Astrocyte (in vitro differentiated cells and primary cell): ENCODE data around the gene PPP4R4. TPM values are rescaled to one million over a fixed set of nuclear protein-coding genes. Genes with fewer than 3 reads are reported as not detected.

Experiments used
- DNase-seq: peaks from one replicate; pipeline ENCODE4 v3.0.0-alpha.2; 2010; ENCODE audit warnings: low read depth
- FAIRE-seq: peaks from 2 replicates; lab custom pipeline; 2011; peaks lifted over from hg19 to GRCh38; lab: Jason Lieb, UNC
- H2AFZ ChIP-seq: 2 replicates; pipeline ENCODE4 v1.6.0; 2012; ENCODE audit warnings: low read depth, low read length, inconsistent platforms
- H3K27ac ChIP-seq: 2 replicates; pipeline ENCODE4 v1.5.1; 2011; ENCODE audit warnings: low read depth, low read length, inconsistent platforms
- H3K27me3 ChIP-seq: 2 replicates; pipeline ENCODE4 v1.6.0; 2011; ENCODE audit warnings: low read length, inconsistent platforms; ENCODE audit not compliant: insufficient read depth
- H3K36me3 ChIP-seq: 2 replicates; pipeline ENCODE4 v1.5.1; 2011; ENCODE audit warnings: low read length, inconsistent platforms; ENCODE audit not compliant: insufficient read depth
- H3K4me1 ChIP-seq: 2 replicates; pipeline ENCODE4 v1.5.1; 2011; ENCODE audit warnings: low read length, inconsistent platforms; ENCODE audit not compliant: insufficient read depth
- H3K4me2 ChIP-seq: 2 replicates; pipeline ENCODE4 v1.6.0; 2012; ENCODE audit warnings: low read length, inconsistent platforms
- H3K4me3 ChIP-seq: 2 replicates; pipeline ENCODE4 v1.5.1; 2011; ENCODE audit warnings: low read depth, mild to moderate bottlenecking, low read length, inconsistent platforms; ENCODE audit not compliant: insufficient read depth
- H3K79me2 ChIP-seq: 2 replicates; pipeline ENCODE4 v1.6.0; 2012; ENCODE audit warnings: mild to moderate bottlenecking, low read length, inconsistent platforms; ENCODE audit not compliant: insufficient read depth
- H3K9ac ChIP-seq: 2 replicates; pipeline ENCODE4 v1.6.0; 2012; ENCODE audit warnings: mild to moderate bottlenecking, low read length, inconsistent platforms
- H3K9me3 ChIP-seq: 2 replicates; pipeline ENCODE4 v1.5.1; 2012; ENCODE audit warnings: low read depth, mild to moderate bottlenecking, low read length, inconsistent platforms; ENCODE audit not compliant: insufficient read depth
- H4K20me1 ChIP-seq: 2 replicates; pipeline ENCODE4 v1.6.0; 2012; ENCODE audit warnings: low read length, inconsistent platforms; ENCODE audit not compliant: insufficient read depth
- H3K27ac Mint-ChIP-seq: one replicate; pipeline ENCODE4 v1.8.0; 2021; ENCODE audit warnings: mild to moderate bottlenecking, mixed read lengths; ENCODE audit not compliant: unreplicated experiment
- H3K27me3 Mint-ChIP-seq: one replicate; pipeline ENCODE4 v1.8.0; 2021; ENCODE audit warnings: low read depth, mixed read lengths; ENCODE audit not compliant: unreplicated experiment
- H3K36me3 Mint-ChIP-seq: one replicate; pipeline ENCODE4 v1.8.0; 2021; ENCODE audit warnings: low read depth, mixed read lengths; ENCODE audit not compliant: unreplicated experiment
- H3K4me1 Mint-ChIP-seq: one replicate; pipeline ENCODE4 v1.8.0; 2021; ENCODE audit warnings: low read depth, mixed read lengths; ENCODE audit not compliant: unreplicated experiment
- H3K4me3 Mint-ChIP-seq: one replicate; pipeline ENCODE4 v1.8.0; 2021; ENCODE audit warnings: mild to moderate bottlenecking, moderate library complexity, mixed read lengths; ENCODE audit not compliant: unreplicated experiment
- H3K9me3 Mint-ChIP-seq: one replicate; pipeline ENCODE4 v1.8.0; 2021; ENCODE audit warnings: mild to moderate bottlenecking, mixed read lengths; ENCODE audit not compliant: unreplicated experiment
- CTCF ChIP-seq: IDR thresholded peaks from 2 replicates; pipeline ENCODE4 v1.5.1; 2011; ENCODE audit warnings: low read depth, mild to moderate bottlenecking, inconsistent platforms, low read length, moderate library complexity; ENCODE audit not compliant: insufficient read depth
- EZH2 ChIP-seq: IDR thresholded peaks from 2 replicates; pipeline ENCODE4 v1.6.1; 2012; ENCODE audit warnings: mild to moderate bottlenecking, low read length, inconsistent platforms; ENCODE audit not compliant: insufficient read depth
- total RNA-seq: library from RNA; stranded (reverse); gene quantifications from 2 replicates; pipeline ENCODE4 v1.2.1, GENCODE V29; 2021

The PPP4R4 gene
- total RNA-seq, 1 donor from 2014 or later = 6.0 TPM

- no peaks in the 10 kb centered on the region for H3K9me3 Mint-ChIP-seq
- TF ChIP-seq EZH2 (no peak), CTCF (no peak)
Measured at GRCh38 chr14:94237046-94237445, 62.9 kb downstream of the PPP4R4 start.

GRCh38 chr14:94237983-94238382, 63.9 kb downstream of the PPP4R4 start:
- Mint-ChIP-seq H3K27me3 (no peaks in the 10 kb centered on the region), H3K36me3 (peaks cover 5% of the 10 kb centered on the region), H3K4me1 (no peaks in the 10 kb centered on the region), H3K27ac (no peak overlapping the region), H3K4me3 (no peak overlapping the region), H3K9me3 (no peaks in the 10 kb centered on the region)
- H4K20me1 ChIP-seq = no peaks in the 10 kb centered on the region
- H3K27me3 ChIP-seq = no peaks in the 10 kb centered on the region
- DNase-seq (no peak), FAIRE-seq (no peak)
- H3K79me2 ChIP-seq = no peaks in the 10 kb centered on the region
- H3K4me1 ChIP-seq = no peaks in the 10 kb centered on the region
- no peak overlapping the region for H3K27ac ChIP-seq
- H2AFZ ChIP-seq = no peak overlapping the region
- H3K4me2 ChIP-seq = no peak overlapping the region
- no peaks in the 10 kb centered on the region for H3K9me3 ChIP-seq
- H3K36me3 ChIP-seq = no peaks in the 10 kb centered on the region
- no peak for TF ChIP-seq CTCF
- TF ChIP-seq EZH2 = no peak
- no peak overlapping the region for H3K4me3 ChIP-seq
- no peak overlapping the region for H3K9ac ChIP-seq

More at GRCh38 chr14:94237046-94237445, 62.9 kb downstream of the PPP4R4 start:
- H3K27me3 Mint-ChIP-seq = no peaks in the 10 kb centered on the region
- no peaks in the 10 kb centered on the region for H3K4me1 Mint-ChIP-seq
- Histone ChIP-seq H4K20me1 (no peaks in the 10 kb centered on the region), H2AFZ (no peak overlapping the region), H3K9ac (no peak overlapping the region), H3K36me3 (no peaks in the 10 kb centered on the region), H3K9me3 (no peaks in the 10 kb centered on the region), H3K4me1 (no peaks in the 10 kb centered on the region), H3K27me3 (no peaks in the 10 kb centered on the region), H3K27ac (no peak overlapping the region), H3K79me2 (no peaks in the 10 kb centered on the region), H3K4me2 (no peak overlapping the region), H3K4me3 (no peak overlapping the region)
- H3K4me3 Mint-ChIP-seq = no peak overlapping the region
- no peak for FAIRE-seq
- no peak for DNase-seq
- no peak overlapping the region for H3K27ac Mint-ChIP-seq
- H3K36me3 Mint-ChIP-seq = peaks cover 5% of the 10 kb centered on the region

GRCh38 chr14:94239406-94239805, 65.3 kb downstream of the PPP4R4 start:
- H3K9me3 Mint-ChIP-seq = no peaks in the 10 kb centered on the region
- Histone ChIP-seq H3K4me1 (no peaks in the 10 kb centered on the region), H3K4me2 (no peak overlapping the region), H3K27ac (no peak overlapping the region), H3K36me3 (no peaks in the 10 kb centered on the region), H3K79me2 (no peaks in the 10 kb centered on the region), H3K27me3 (no peaks in the 10 kb centered on the region), H3K9ac (no peak overlapping the region), H3K4me3 (no peak overlapping the region), H4K20me1 (no peaks in the 10 kb centered on the region), H2AFZ (no peak overlapping the region), H3K9me3 (no peaks in the 10 kb centered on the region)
- H3K4me3 Mint-ChIP-seq = no peak overlapping the region
- no peak for DNase-seq
- no peaks in the 10 kb centered on the region for H3K27me3 Mint-ChIP-seq
- FAIRE-seq = no peak
- TF ChIP-seq CTCF = no peak
- TF ChIP-seq EZH2 = no peak
- H3K36me3 Mint-ChIP-seq = peaks cover 7% of the 10 kb centered on the region
- H3K27ac Mint-ChIP-seq = no peak overlapping the region
- no peaks in the 10 kb centered on the region for H3K4me1 Mint-ChIP-seq
